ENCODE results near the gene SH3BP4.

GRCh38 chr2:234970099-234970440, 18.3 kb downstream of the SH3BP4 start:
- TF ChIP-seq CTCF (IDR thresholded peaks at IDR 0.05): no peak
- no peak for TF ChIP-seq EP300 (IDR thresholded peaks at IDR 0.05)

Measured in gastroesophageal sphincter (tissue), 3 donors.